Kidney epithelial cell (primary cell): Measurements from ENCODE around the gene SMIM10L1. TPM values are rescaled to one million over a fixed set of nuclear protein-coding genes. Genes with fewer than 3 reads are reported as not detected.

Source experiments
- DNase-seq: peaks from one replicate; pipeline ENCODE4 v3.0.0-alpha.2; 2010; ENCODE audit warnings: low read depth
- H3K27me3 ChIP-seq: 2 replicates; pipeline ENCODE4 v1.6.0; 2011; ENCODE audit warnings: low read length; ENCODE audit not compliant: control insufficient read depth, insufficient read depth
- H3K36me3 ChIP-seq: 2 replicates; pipeline ENCODE4 v1.5.1; 2011; ENCODE audit warnings: low read length; ENCODE audit not compliant: control insufficient read depth, insufficient read depth
- H3K4me3 ChIP-seq: 2 replicates; pipeline ENCODE4 v1.5.1; 2011; ENCODE audit warnings: low read depth, mild to moderate bottlenecking, control low read depth, low read length
- total RNA-seq: library from RNA; depleted of rRNA; stranded (reverse); fragments of >200 nt; gene quantifications from 2 replicates; pipeline ENCODE4 v1.2.3, GENCODE V29; 2015
- TF ChIP-seq, protein P1 (sequence below): IDR thresholded peaks from 2 replicates; pipeline ENCODE4 v1.5.1; 2011; ENCODE audit warnings: mild to moderate bottlenecking, moderate library complexity, low read length, control low read depth, inconsistent platforms; ENCODE audit not compliant: insufficient read depth, poor library complexity, severe bottlenecking

Gene SMIM10L1
- total RNA-seq = 12.1 and 13.2 TPM in 2 replicates

DNA sequence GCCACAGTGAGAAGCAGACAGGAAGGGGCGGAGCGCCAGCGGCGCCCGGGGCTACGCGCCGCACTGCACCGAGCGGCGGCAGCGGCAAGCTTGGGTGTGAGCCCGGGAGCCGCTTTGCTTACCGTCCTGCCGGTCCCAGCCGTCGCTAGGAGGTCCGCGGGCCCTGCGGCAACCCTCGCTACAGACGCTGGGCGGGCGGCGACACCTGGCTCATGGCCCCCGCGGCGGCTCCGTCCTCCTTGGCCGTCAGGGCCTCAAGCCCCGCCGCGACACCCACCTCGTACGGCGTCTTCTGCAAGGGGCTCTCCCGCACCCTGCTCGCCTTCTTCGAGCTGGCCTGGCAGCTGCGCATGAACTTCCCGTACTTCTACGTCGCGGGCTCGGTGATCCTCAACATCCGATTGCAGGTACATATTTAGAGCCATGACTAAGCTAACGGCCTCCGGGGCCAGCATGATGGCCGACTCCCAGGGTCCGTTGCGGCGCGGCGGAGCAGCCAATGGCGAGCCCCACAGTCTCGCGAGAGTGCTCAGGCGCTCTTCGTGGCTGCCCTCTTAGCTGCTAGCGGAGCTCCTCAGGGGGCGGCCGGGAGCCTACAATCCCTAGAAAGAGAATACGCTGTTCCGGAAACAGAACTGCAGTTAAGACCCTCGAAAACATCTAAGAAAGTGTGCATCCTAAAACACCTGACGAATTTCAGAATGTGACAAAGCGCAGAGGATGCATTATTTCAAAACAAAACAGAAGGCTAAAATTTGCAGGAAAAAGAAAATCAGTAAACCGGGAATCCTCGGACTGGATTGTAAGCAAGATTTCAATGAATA is at the start of gene SMIM10L1:
Gene SMIM10L1 (plus strand): TSS at position 50 of the 824 bp plus-strand sequence. CDS start 163 bp downstream, at position 213.
- peak within 1 kb of the TSS; percentile 84 for H3K4me3 ChIP-seq
- H3K27me3 ChIP-seq = no peaks in the 10 kb centered on the region
- H3K36me3 ChIP-seq = no peaks in the 10 kb centered on the region
- TF ChIP-seq, protein P1, sequence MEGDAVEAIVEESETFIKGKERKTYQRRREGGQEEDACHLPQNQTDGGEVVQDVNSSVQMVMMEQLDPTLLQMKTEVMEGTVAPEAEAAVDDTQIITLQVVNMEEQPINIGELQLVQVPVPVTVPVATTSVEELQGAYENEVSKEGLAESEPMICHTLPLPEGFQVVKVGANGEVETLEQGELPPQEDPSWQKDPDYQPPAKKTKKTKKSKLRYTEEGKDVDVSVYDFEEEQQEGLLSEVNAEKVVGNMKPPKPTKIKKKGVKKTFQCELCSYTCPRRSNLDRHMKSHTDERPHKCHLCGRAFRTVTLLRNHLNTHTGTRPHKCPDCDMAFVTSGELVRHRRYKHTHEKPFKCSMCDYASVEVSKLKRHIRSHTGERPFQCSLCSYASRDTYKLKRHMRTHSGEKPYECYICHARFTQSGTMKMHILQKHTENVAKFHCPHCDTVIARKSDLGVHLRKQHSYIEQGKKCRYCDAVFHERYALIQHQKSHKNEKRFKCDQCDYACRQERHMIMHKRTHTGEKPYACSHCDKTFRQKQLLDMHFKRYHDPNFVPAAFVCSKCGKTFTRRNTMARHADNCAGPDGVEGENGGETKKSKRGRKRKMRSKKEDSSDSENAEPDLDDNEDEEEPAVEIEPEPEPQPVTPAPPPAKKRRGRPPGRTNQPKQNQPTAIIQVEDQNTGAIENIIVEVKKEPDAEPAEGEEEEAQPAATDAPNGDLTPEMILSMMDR = no peak
- DNase-seq = peak; percentile 74

DNA sequence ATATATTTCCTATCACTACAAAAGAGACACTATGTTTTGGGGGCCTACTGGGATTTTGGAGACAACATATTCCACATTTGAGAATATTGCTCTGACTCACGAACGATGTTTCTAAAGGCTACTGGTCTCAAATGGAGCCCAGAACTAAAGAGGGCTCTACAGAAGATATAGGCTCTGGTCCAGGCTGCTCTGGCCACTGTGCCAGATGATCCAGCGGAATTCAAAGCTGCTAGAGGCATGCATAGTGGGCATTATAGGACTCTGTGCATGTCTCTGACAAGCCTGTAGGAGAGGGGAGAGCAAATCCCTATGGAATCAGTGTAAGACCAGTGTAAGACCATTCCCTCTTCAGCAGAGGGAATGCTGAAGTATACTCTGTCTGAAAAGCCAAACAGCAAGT is 40.6 kb upstream of the SMIM10L1 start:
- no peak overlapping the region for H3K4me3 ChIP-seq
- DNase-seq = no peak
- H3K36me3 ChIP-seq = no peaks in the 10 kb centered on the region
- TF ChIP-seq, protein P1 = no peak
- no peaks in the 10 kb centered on the region for H3K27me3 ChIP-seq

DNA sequence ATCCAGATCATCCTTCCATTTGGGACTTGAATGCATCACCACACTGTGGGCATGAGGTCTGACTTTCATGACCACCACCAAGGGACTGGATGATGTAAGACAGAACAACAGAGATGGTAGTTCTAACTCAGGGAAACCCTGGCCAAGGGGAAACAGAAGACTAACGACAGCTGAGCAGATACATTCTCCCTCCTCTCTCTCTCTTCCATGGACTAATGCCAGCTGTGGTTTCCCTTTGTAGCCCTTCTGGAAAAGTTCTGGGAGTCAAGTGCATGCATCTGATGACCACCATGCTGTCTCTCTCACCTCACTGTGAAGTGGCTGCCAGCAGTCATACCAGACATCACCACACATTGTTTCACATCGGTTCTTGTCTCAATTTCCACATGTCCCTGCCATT is 40.0 kb upstream of the SMIM10L1 start:
- Histone ChIP-seq H3K36me3 (no peaks in the 10 kb centered on the region), H3K27me3 (no peaks in the 10 kb centered on the region), H3K4me3 (no peak overlapping the region)
- no peak for DNase-seq
- TF ChIP-seq, protein P1 = no peak

DNA sequence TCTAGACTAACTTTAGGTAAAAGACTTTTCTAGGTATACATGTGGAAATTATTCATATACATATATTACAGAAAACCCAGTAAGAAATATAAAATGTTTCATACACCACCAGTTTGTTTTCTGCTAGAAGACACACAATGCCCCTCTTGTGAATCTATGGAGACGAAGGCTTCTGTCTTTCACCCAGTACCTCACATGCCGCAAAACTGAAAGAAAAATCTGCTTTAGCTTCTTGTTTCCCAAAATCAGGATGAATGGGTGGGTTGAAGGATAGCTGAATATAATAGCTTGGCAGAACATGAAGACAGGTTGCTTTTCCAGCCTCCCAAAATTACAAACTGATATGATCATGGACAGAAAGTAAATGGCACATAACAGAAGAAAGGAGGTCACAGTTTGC is 37.8 kb upstream of the SMIM10L1 start:
- TF ChIP-seq, protein P1 = no peak
- H3K4me3 ChIP-seq = no peak overlapping the region
- H3K36me3 ChIP-seq = no peaks in the 10 kb centered on the region
- DNase-seq = no peak
- H3K27me3 ChIP-seq = no peaks in the 10 kb centered on the region

DNA sequence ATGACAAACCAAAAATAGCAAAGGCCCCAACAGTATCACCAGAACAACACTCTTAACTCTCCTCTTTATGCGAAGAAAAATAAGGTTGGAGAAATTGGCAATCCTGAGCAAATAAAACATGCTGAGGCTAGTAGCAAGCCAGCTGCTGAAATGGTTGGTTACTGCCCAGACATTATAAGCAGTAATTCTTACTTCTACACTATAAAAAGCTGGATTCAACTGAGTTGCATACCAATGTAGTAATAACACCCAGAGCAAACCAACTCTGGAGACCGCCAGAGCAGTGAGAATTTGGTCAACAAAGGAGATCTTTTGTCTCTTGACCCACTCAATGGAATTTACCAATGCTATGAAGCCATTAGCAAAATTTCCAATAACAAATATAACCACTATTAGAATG is 37.2 kb upstream of the SMIM10L1 start:
- no peaks in the 10 kb centered on the region for H3K36me3 ChIP-seq
- no peaks in the 10 kb centered on the region for H3K27me3 ChIP-seq
- H3K4me3 ChIP-seq = no peak overlapping the region
- TF ChIP-seq, protein P1 = no peak
- no peak for DNase-seq

DNA sequence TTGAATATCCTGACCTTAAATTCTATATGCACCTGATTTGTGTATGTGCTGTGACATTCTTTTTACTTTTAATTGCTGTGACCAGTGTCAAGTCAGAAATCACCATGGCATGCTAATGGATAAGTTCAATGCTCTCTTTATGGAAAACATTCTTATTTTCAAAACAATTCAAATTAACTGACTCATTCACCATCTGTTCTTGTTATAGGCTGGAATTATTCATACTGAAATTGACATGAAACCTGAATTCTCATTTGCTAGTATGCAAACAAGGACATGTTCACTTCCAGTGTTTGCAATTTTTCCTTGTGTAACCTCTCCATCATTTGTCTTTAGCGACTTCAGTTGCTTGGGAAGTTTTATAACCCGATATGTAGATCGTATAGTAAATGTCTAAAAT is 36.7 kb upstream of the SMIM10L1 start, which contains the start of gene TAS2R30:
Gene TAS2R30 (minus strand): TSS at position 340 of the 400 bp plus-strand sequence. CDS start 400 bp downstream, outside the sequence.
- TF ChIP-seq, protein P1 = no peak
- no peak for DNase-seq
- H3K36me3 ChIP-seq = no peaks in the 10 kb centered on the region
- H3K4me3 ChIP-seq = no peak within 1 kb of the TSS
- H3K27me3 ChIP-seq = no peaks in the 10 kb centered on the region
